Tongue (tissue), 2 donors: Measurements from ENCODE around the gene HHIPL1. TPM values are rescaled to one million over a fixed set of nuclear protein-coding genes. Genes with fewer than 3 reads are reported as not detected.

Experiments
- DNase-seq: peaks from one replicate; pipeline ENCODE4 v3.0.0-alpha.2; 2015
- total RNA-seq: library from RNA; depleted of rRNA; stranded (reverse); fragments of >200 nt; gene quantifications from one replicate; pipeline ENCODE4 v1.2.3, GENCODE V29; 2014

The HHIPL1 gene
- total RNA-seq, 1 donor from 2014 or later = 3.1 TPM

- DNase-seq = no peak
These were observed 33.3 kb upstream of the HHIPL1 start for GRCh38 chr14:99611646-99612045.

- DNase-seq = no peak
These were observed 32.7 kb upstream of the HHIPL1 start for GRCh38 chr14:99612071-99612737.

GRCh38 chr14:99612738-99613330 lies 32.1 kb upstream of the HHIPL1 start:
- DNase-seq = no peak

GRCh38 chr14:99615497-99616157 lies 29.3 kb upstream of the HHIPL1 start:
- no peak for DNase-seq

- DNase-seq = peak; percentile 47
These were observed 27.8 kb upstream of the HHIPL1 start for GRCh38 chr14:99616832-99617800.

GRCh38 chr14:99619835-99620834 lies 24.8 kb upstream of the HHIPL1 start:
- peak; percentile 38 for DNase-seq

GRCh38 chr14:99621948-99622347 lies 23.0 kb upstream of the HHIPL1 start:
- DNase-seq = no peak

GRCh38 chr14:99624024-99624423 lies 20.9 kb upstream of the HHIPL1 start:
- DNase-seq = no peak

GRCh38 chr14:99624971-99625370 lies 20.0 kb upstream of the HHIPL1 start:
- DNase-seq = no peak

- no peak for DNase-seq
These were observed 19.5 kb upstream of the HHIPL1 start for GRCh38 chr14:99625476-99625875.

GRCh38 chr14:99626041-99626648 lies 18.8 kb upstream of the HHIPL1 start:
- no peak for DNase-seq

- DNase-seq = no peak
These were observed 17.8 kb upstream of the HHIPL1 start for GRCh38 chr14:99627100-99627499.

- DNase-seq = no peak
These were observed 17.2 kb upstream of the HHIPL1 start for GRCh38 chr14:99627510-99628381.

GRCh38 chr14:99628887-99629618 lies 15.9 kb upstream of the HHIPL1 start:
- DNase-seq = peak; percentile 78

GRCh38 chr14:99630202-99630601 lies 14.7 kb upstream of the HHIPL1 start:
- DNase-seq = no peak

GRCh38 chr14:99632410-99633035 lies 12.4 kb upstream of the HHIPL1 start:
- no peak for DNase-seq

- DNase-seq = no peak
These were observed 11.8 kb upstream of the HHIPL1 start for GRCh38 chr14:99633141-99633540.

- no peak for DNase-seq
These were observed 11.0 kb upstream of the HHIPL1 start for GRCh38 chr14:99633918-99634317.
